ENCODE results near the gene HLCS. TPM values are rescaled to one million over a fixed set of nuclear protein-coding genes. Genes with fewer than 3 reads are reported as not detected.

The HLCS gene
- total RNA-seq, 4 donors from 2014 or later: 20.0 to 75.4 (median 32.8) TPM

DNA sequence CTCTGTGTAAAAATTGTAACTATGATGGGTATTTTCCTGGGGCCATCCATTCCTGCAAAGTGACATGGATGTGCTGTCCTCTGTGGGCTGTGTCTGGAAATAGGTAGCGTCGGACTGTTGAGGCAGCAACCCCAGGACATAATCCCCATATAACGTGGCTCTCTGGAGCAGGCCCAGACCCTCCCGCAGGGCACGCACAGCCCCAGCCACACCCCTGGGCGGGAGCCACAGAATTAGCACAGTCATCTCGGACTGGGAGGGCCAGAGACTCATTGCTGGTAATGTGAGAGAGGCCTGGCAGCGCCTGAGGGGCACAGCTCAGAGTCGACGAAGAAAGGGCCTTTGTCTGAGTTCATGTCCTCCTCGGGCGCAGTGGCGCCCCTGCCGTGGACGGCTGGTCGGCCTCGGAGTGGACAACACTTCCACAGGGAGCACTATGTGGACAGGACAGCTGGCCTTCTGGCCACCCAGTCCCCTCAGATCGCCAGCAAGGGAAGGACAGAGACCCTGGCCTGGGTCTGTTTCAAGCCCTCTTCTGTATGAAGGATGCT, 247.4 kb downstream of the HLCS start:
- no peaks in the 10 kb centered on the region for H3K9me3 ChIP-seq
- intact Hi-C loops (cut with DNase I; ENCODE audit: low total_unique reads): no loop called here
- WGBS, 2 donors (ENCODE audit: low coverage in 1 of 2): 51% methylated on average over 18 of the region's 18 CpGs; no CpG with 5 or more reads in 1 of the 2 donors
- in situ Hi-C loops (cut with MboI; ENCODE audit: low pct_ligation_motif_present in 1 of 4, low pct_unique_long_range_greater_than_20kb in 1 of 4, low sequenced_read_pairs in 3 of 4): no loop called here
- H3K27ac ChIP-seq: peak overlapping the region; percentile 84 to 94 (median 91)
- H3K4me1 ChIP-seq: peaks cover 0 to 14% (median 6%) of the 10 kb centered on the region in 4 donors
- H3K36me3 ChIP-seq: no peaks in the 10 kb centered on the region
- DNase-seq: peak; percentile 87
- peaks cover 44% of the 10 kb centered on the region for H3K27me3 ChIP-seq
- peak overlapping the region in 2 of 4 donors; percentile 13 to 23 for H3K4me3 ChIP-seq
- TF ChIP-seq, protein P1, sequence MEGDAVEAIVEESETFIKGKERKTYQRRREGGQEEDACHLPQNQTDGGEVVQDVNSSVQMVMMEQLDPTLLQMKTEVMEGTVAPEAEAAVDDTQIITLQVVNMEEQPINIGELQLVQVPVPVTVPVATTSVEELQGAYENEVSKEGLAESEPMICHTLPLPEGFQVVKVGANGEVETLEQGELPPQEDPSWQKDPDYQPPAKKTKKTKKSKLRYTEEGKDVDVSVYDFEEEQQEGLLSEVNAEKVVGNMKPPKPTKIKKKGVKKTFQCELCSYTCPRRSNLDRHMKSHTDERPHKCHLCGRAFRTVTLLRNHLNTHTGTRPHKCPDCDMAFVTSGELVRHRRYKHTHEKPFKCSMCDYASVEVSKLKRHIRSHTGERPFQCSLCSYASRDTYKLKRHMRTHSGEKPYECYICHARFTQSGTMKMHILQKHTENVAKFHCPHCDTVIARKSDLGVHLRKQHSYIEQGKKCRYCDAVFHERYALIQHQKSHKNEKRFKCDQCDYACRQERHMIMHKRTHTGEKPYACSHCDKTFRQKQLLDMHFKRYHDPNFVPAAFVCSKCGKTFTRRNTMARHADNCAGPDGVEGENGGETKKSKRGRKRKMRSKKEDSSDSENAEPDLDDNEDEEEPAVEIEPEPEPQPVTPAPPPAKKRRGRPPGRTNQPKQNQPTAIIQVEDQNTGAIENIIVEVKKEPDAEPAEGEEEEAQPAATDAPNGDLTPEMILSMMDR (IDR thresholded peaks at IDR 0.05): no peak
- TF ChIP-seq POLR2A (IDR thresholded peaks at IDR 0.05) (peak; percentile 66), EP300 (IDR thresholded peaks at IDR 0.05; ENCODE audit: low read depth) (no peak), POLR2AphosphoS5 (IDR thresholded peaks at IDR 0.05) (peak; percentile 16 to 73 (median 64))

DNA sequence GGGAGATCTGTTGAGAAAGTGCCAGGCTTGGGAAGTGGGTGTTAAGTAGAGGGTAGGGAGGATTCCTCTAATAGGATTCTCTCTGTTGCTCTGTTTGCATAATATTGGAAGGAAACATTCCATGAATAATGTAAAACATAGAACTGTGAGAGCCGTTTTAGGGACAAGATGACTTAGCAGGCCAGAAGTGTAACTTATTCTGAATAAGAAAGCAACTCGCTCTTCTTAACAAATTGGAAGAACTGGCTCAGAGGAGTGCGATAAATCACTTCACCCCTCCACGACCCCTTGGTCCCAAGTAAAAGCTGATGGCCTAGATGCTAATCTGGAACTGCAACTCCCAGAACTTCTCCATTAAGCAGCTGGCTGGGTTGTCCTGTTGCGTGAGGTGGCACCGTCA, 248.5 kb downstream of the HLCS start:
- in situ Hi-C loops (cut with MboI; ENCODE audit: low pct_ligation_motif_present in 1 of 4, low pct_unique_long_range_greater_than_20kb in 1 of 4, low sequenced_read_pairs in 3 of 4): no loop called here
- Histone ChIP-seq H3K27ac (no peak overlapping the region), H3K9me3 (no peaks in the 10 kb centered on the region), H3K27me3 (peaks cover 54% of the 10 kb centered on the region), H3K36me3 (no peaks in the 10 kb centered on the region), H3K4me1 (peaks cover 0 to 14% (median 6%) of the 10 kb centered on the region in 4 donors), H3K4me3 (no peak overlapping the region)
- 84 to 90% methylated on average over 4 to 6 of the region's 6 CpGs for WGBS, 2 donors (ENCODE audit: low coverage in 1 of 2)
- intact Hi-C loops (cut with DNase I; ENCODE audit: low total_unique reads): no loop called here
- DNase-seq: no peak
- TF ChIP-seq POLR2A (IDR thresholded peaks at IDR 0.05) (no peak), POLR2AphosphoS5 (IDR thresholded peaks at IDR 0.05) (no peak)

DNA sequence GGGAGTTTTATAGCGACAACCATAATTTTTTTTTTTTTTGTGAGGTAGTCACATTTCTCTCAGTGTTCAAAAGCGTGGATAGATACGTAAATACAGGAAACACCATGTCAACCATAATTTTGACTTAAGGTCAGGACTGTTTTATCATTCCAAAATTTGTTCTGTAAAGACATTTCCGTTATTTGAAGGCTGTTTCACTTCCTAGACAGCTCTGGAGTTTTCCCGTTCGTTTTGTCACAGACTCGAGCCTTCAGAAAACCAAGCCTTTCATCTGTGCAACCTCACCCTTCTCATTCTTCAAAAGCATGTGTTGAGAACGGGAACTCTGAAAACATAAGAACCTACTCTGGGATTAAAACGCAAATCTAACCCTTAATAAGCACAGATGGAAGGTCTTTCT, 249.6 kb downstream of the HLCS start:
- H3K4me1 ChIP-seq: peaks cover 0 to 14% (median 6%) of the 10 kb centered on the region in 4 donors
- intact Hi-C loops (cut with DNase I; ENCODE audit: low total_unique reads) (no loop called here), in situ Hi-C loops (cut with MboI; ENCODE audit: low pct_ligation_motif_present in 1 of 4, low pct_unique_long_range_greater_than_20kb in 1 of 4, low sequenced_read_pairs in 3 of 4) (no loop called here)
- H3K27me3 ChIP-seq: peaks cover 66% of the 10 kb centered on the region
- TF ChIP-seq, protein P1 (IDR thresholded peaks at IDR 0.05): no peak
- TF ChIP-seq POLR2A (IDR thresholded peaks at IDR 0.05) (no peak), EP300 (IDR thresholded peaks at IDR 0.05; ENCODE audit: low read depth) (no peak), POLR2AphosphoS5 (IDR thresholded peaks at IDR 0.05) (no peak)
- H3K9me3 ChIP-seq: no peaks in the 10 kb centered on the region
- no peak overlapping the region for H3K4me3 ChIP-seq
- no peak for DNase-seq
- WGBS, 2 donors (ENCODE audit: low coverage in 1 of 2): 62 to 65% methylated on average over 9 of the region's 9 CpGs
- H3K27ac ChIP-seq: no peak overlapping the region
- no peaks in the 10 kb centered on the region for H3K36me3 ChIP-seq

DNA sequence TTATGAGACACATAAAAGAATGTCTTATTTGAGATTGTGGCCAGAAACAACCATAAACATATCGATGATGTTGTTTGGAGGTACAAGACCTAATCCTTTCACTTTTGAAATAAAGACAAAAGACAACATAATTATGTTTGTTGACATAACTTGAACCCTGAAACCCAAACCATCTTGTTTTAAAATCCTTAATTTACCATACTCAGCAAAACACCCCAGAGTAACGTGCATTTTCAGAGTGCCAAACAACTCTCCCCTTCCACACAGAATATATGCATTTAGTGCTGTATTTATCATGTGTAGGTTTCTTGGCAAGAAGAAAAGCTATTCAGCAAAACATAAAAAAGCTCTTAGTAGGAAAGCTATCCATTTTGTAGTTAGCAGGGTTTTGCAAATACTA, 250.1 kb downstream of the HLCS start:
- WGBS, 2 donors (ENCODE audit: low coverage in 1 of 2): 73 to 78% methylated on average over 2 of the region's 2 CpGs
- intact Hi-C loops (cut with DNase I; ENCODE audit: low total_unique reads) (no loop called here), in situ Hi-C loops (cut with MboI; ENCODE audit: low pct_ligation_motif_present in 1 of 4, low pct_unique_long_range_greater_than_20kb in 1 of 4, low sequenced_read_pairs in 3 of 4) (no loop called here)
- peaks cover 0 to 14% (median 6%) of the 10 kb centered on the region in 4 donors for H3K4me1 ChIP-seq
- TF ChIP-seq POLR2AphosphoS5 (IDR thresholded peaks at IDR 0.05) (no peak), EP300 (IDR thresholded peaks at IDR 0.05; ENCODE audit: low read depth) (no peak), POLR2A (IDR thresholded peaks at IDR 0.05) (no peak)
- TF ChIP-seq, protein P1 (IDR thresholded peaks at IDR 0.05): no peak
- H3K4me3 ChIP-seq: no peak overlapping the region
- peaks cover 70% of the 10 kb centered on the region for H3K27me3 ChIP-seq
- no peaks in the 10 kb centered on the region for H3K9me3 ChIP-seq
- DNase-seq: no peak
- H3K36me3 ChIP-seq: no peaks in the 10 kb centered on the region
- no peak overlapping the region for H3K27ac ChIP-seq

DNA sequence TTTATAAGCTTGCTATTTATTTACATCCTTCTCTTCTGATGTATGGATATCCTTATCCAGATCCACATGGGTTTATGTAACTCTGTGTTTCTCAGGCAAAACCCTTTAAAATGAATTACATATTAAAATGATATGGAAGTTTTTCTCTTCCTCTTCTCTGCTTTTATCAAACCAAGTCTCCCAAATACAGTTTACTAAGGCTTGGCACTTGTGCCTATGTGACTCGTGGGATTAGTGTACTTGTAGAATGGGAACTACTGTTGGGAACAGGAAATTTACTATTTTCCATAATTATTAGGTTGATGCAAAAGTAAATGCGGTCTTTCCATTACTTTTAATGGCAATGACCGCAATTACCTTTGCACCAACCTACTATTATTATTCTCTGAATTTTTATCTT, 252.7 kb downstream of the HLCS start:
- H3K27ac ChIP-seq: no peak overlapping the region
- peaks cover 96% of the 10 kb centered on the region for H3K27me3 ChIP-seq
- no peak for DNase-seq
- intact Hi-C loops (cut with DNase I; ENCODE audit: low total_unique reads) (no loop called here), in situ Hi-C loops (cut with MboI; ENCODE audit: low pct_ligation_motif_present in 1 of 4, low pct_unique_long_range_greater_than_20kb in 1 of 4, low sequenced_read_pairs in 3 of 4) (no loop called here)
- 58 to 61% methylated on average over 3 of the region's 3 CpGs for WGBS, 2 donors (ENCODE audit: low coverage in 1 of 2)
- no peaks in the 10 kb centered on the region for H3K9me3 ChIP-seq
- H3K36me3 ChIP-seq: no peaks in the 10 kb centered on the region
- H3K4me3 ChIP-seq: no peak overlapping the region
- TF ChIP-seq EP300 (IDR thresholded peaks at IDR 0.05; ENCODE audit: low read depth) (no peak), POLR2AphosphoS5 (IDR thresholded peaks at IDR 0.05) (no peak)
- TF ChIP-seq, protein P1 (IDR thresholded peaks at IDR 0.05): no peak
- peaks cover 4 to 18% (median 11%) of the 10 kb centered on the region in 4 donors for H3K4me1 ChIP-seq
